NCI-H2029 treated with DMSO at 0.1 percent for 48 hours (cell line): ENCODE measurements around the gene WSB1.

Experiments
- DNase-seq: peaks from one replicate; lab custom pipeline; 2025; lab: John Stamatoyannopoulos, UW

The WSB1 gene

GRCh38 chr17:27280527-27280926 is 13.4 kb upstream of the WSB1 start:
- DNase-seq: no peak

- no peak for DNase-seq
These were observed 12.5 kb upstream of the WSB1 start for GRCh38 chr17:27281438-27281837.

GRCh38 chr17:27282054-27282551 is 11.8 kb upstream of the WSB1 start:
- no peak for DNase-seq

- DNase-seq: no peak
These were observed 10.9 kb upstream of the WSB1 start for GRCh38 chr17:27283060-27283459.

- no peak for DNase-seq
These were observed 10.2 kb upstream of the WSB1 start for GRCh38 chr17:27283751-27284150.

GRCh38 chr17:27284811-27285415 is 9.0 kb upstream of the WSB1 start:
- DNase-seq: no peak

GRCh38 chr17:27285516-27285915 is 8.4 kb upstream of the WSB1 start:
- DNase-seq: no peak

- DNase-seq: no peak
These were observed 5.7 kb upstream of the WSB1 start for GRCh38 chr17:27288183-27288582.

GRCh38 chr17:27289856-27290255 is 4.1 kb upstream of the WSB1 start:
- no peak for DNase-seq

- DNase-seq: peak; percentile 62
These were observed 2.9 kb upstream of the WSB1 start for GRCh38 chr17:27290916-27291598.

- no peak for DNase-seq
These were observed 486 bp upstream of the WSB1 start for GRCh38 chr17:27293359-27293897.

- peak; percentile 68 for DNase-seq
These were observed 1.0 kb downstream of the WSB1 start for GRCh38 chr17:27294689-27295630.

- DNase-seq: no peak
These were observed 2.0 kb downstream of the WSB1 start for GRCh38 chr17:27295945-27296344.

GRCh38 chr17:27296428-27296979 is 2.6 kb downstream of the WSB1 start:
- DNase-seq: no peak

GRCh38 chr17:27299384-27300049 is 5.6 kb downstream of the WSB1 start:
- DNase-seq: no peak

GRCh38 chr17:27303734-27304133 is 9.8 kb downstream of the WSB1 start:
- no peak for DNase-seq

GRCh38 chr17:27306276-27306835 is 12.4 kb downstream of the WSB1 start:
- no peak for DNase-seq

- DNase-seq: peak; percentile 52
These were observed 16.7 kb downstream of the WSB1 start for GRCh38 chr17:27310565-27311110.

GRCh38 chr17:27313301-27313700 is 19.4 kb downstream of the WSB1 start:
- no peak for DNase-seq

GRCh38 chr17:27315322-27315721 is 21.4 kb downstream of the WSB1 start:
- DNase-seq: peak; percentile 56
